BE2C (cell line): ENCODE results near the gene LRRC32.

Experiments used
- DNase-seq: peaks from one replicate; pipeline ENCODE4 v3.0.0-alpha.2; 2020
- H3K27me3 ChIP-seq: fragments of 250-450 bp; sonication (Bioruptor Pico); 2 replicates; pipeline ENCODE4 v1.5.1; 2020; ENCODE audit warnings: mild to moderate bottlenecking
- H3K36me3 ChIP-seq: fragments of 250-450 bp; sonication (Bioruptor Pico); 2 replicates; pipeline ENCODE4 v1.5.1; 2020; ENCODE audit warnings: mild to moderate bottlenecking
- H3K4me1 ChIP-seq: fragments of 250-450 bp; sonication (Bioruptor Pico); 2 replicates; pipeline ENCODE4 v1.5.1; 2020
- H3K4me3 ChIP-seq: 2 replicates; pipeline ENCODE4 v1.5.1; 2011; ENCODE audit warnings: low read depth, low read length
- H3K9me3 ChIP-seq: fragments of 250-450 bp; sonication (Bioruptor Pico); 2 replicates; pipeline ENCODE4 v1.5.1; 2020
- CTCF ChIP-seq: IDR thresholded peaks from 2 replicates; pipeline ENCODE4 v1.5.1; 2012; ENCODE audit warnings: mild to moderate bottlenecking, low read depth, low read length

LRRC32 gene

DNA sequence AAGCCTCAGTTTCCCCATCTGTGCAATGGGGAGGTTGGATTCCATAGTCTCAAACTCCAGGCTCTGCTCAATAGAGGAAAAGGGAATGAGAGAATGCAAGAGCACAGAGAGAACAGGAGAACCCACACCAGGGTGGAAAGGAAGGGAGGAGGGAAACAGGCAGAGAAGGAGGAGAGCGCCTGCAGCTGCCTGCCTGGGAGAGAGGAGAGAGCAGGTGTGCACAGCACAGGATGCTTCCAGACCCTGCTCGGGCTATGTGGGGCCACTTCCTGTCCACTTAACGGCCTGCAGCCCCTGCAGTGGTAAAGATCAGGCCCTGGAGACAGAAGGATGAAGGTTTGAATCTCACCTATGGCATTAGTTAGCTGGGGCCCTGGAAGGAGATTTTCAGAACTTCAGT is 12.3 kb downstream of the LRRC32 start:
- TF ChIP-seq CTCF, result no peak
- Histone ChIP-seq H3K4me1 (peaks cover 4% of the 10 kb centered on the region; the same call in 1 of the 2 replicates), H3K9me3 (no peaks in the 10 kb centered on the region), H3K27me3 (no peaks in the 10 kb centered on the region), H3K36me3 (no peaks in the 10 kb centered on the region), H3K4me3 (no peak overlapping the region)
- no peak for DNase-seq

GRCh38 chr11:76657187-76658170 is 13.1 kb downstream of the LRRC32 start:
- Histone ChIP-seq H3K36me3 (no peaks in the 10 kb centered on the region), H3K4me1 (peaks cover 4% of the 10 kb centered on the region; the same call in 1 of the 2 replicates), H3K27me3 (no peaks in the 10 kb centered on the region), H3K9me3 (no peaks in the 10 kb centered on the region), H3K4me3 (no peak overlapping the region)
- DNase-seq, result no peak
- no peak for TF ChIP-seq CTCF

DNA sequence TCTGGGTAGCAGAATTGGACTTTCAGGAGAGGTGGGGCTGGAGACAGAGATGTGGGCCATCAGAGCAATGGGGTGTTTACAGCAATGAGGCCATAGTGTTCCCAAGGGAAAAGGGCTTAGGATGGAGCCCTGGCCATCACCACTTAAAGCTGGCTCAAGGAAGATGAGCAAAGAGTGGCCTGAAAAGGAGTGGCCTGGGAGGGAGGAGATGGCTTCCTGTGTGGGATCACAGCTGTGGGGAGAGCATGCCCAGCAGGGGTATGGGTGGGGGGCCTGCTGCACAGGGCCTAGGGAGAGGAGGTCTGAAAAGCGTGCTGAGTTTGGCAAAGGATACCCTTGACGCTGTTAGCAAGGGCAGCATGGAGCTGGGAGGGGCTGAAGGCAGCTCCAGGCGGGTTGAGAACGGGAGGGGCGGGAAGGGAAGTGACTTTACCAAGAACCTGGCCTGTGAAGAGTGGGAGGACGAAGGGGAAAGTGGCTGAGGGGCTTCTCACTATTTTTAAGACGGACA is 13.9 kb downstream of the LRRC32 start:
- Histone ChIP-seq H3K27me3 (no peaks in the 10 kb centered on the region), H3K9me3 (no peaks in the 10 kb centered on the region), H3K4me1 (peaks cover 4% of the 10 kb centered on the region; the same call in 1 of the 2 replicates), H3K36me3 (no peaks in the 10 kb centered on the region), H3K4me3 (no peak overlapping the region)
- no peak for TF ChIP-seq CTCF
- no peak for DNase-seq

DNA sequence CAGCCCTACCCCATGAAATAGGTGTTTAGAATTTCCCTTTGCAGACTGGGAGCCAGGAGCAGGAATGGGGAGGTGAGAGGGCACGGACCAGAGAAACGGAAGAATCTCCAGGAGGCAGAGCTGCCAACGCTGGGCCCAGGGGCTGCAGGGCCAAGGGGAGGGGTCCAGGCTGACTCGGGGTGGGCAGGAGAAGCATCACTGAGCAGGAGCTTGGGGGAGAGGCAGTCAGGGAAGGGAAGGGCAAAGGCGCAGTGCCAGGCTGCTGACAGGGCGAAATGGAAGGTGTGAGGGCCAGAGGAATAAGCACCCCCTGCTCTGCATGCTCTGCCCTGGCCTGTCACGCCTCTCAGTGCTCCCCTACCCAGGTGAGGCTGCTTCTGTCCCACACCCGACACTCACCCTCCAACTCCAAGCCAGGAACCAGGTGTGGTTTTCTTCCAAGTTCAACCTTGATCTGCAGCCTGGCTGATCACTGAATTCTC is 14.5 kb downstream of the LRRC32 start:
- H3K4me3 ChIP-seq, result no peak overlapping the region
- no peaks in the 10 kb centered on the region for H3K9me3 ChIP-seq
- no peaks in the 10 kb centered on the region for H3K36me3 ChIP-seq
- peaks cover 4% of the 10 kb centered on the region; the same call in 1 of the 2 replicates for H3K4me1 ChIP-seq
- no peak for DNase-seq
- no peaks in the 10 kb centered on the region for H3K27me3 ChIP-seq
- TF ChIP-seq CTCF, result no peak

GRCh38 chr11:76655501-76656049 is 15.0 kb downstream of the LRRC32 start:
- Histone ChIP-seq H3K9me3 (no peaks in the 10 kb centered on the region), H3K27me3 (no peaks in the 10 kb centered on the region), H3K4me1 (peaks cover 4% of the 10 kb centered on the region; the same call in 1 of the 2 replicates), H3K36me3 (no peaks in the 10 kb centered on the region), H3K4me3 (no peak overlapping the region)
- no peak for TF ChIP-seq CTCF
- no peak for DNase-seq
